ENCODE data around the gene VCL. TPM values are rescaled to one million over a fixed set of nuclear protein-coding genes. Genes with fewer than 3 reads are reported as not detected.

The VCL gene
- total RNA-seq, 2 donors from 2014 or later = 346 to 348 TPM

- no peaks in the 10 kb centered on the region for H3K9me3 ChIP-seq
- H3K4me3 ChIP-seq = no peak overlapping the region
- DNase-seq (ENCODE audit: low spot score) = no peak
- peaks cover 69% of the 10 kb centered on the region for H3K36me3 ChIP-seq
- no peak for TF ChIP-seq CTCF (IDR thresholded peaks at IDR 0.05)
- H3K27me3 ChIP-seq (replicated peaks; ENCODE audit: insufficient read depth) = no peaks in the 10 kb centered on the region
- H3K27ac ChIP-seq = no peak overlapping the region
- no peak for ATAC-seq (ENCODE audit: insufficient number of reproducible peaks, low FRiP score, low read depth)
- peaks cover 0 to 9% of the 10 kb centered on the region in 2 donors for H3K4me1 ChIP-seq (ENCODE audit: control insufficient read depth in 1 of 2, low read depth in 2 of 2)
Observed at GRCh38 chr10:74099420-74099819, 101.5 kb downstream of the VCL start.

- H3K4me3 ChIP-seq = no peak overlapping the region
- no peaks in the 10 kb centered on the region for H3K9me3 ChIP-seq
- H3K27ac ChIP-seq = no peak overlapping the region
- DNase-seq (ENCODE audit: low spot score) = no peak
- H3K4me1 ChIP-seq (ENCODE audit: control insufficient read depth in 1 of 2, low read depth in 2 of 2) = peaks cover 0 to 9% of the 10 kb centered on the region in 2 donors
- H3K36me3 ChIP-seq = peaks cover 69% of the 10 kb centered on the region
- H3K27me3 ChIP-seq (replicated peaks; ENCODE audit: insufficient read depth) = no peaks in the 10 kb centered on the region
- ATAC-seq (ENCODE audit: insufficient number of reproducible peaks, low FRiP score, low read depth) = no peak
- TF ChIP-seq CTCF (IDR thresholded peaks at IDR 0.05) = no peak
Observed at GRCh38 chr10:74099836-74100235, 101.9 kb downstream of the VCL start.

GRCh38 chr10:74103560-74104258 is 105.8 kb downstream of the VCL start:
- H3K4me3 ChIP-seq = no peak overlapping the region
- DNase-seq (ENCODE audit: low spot score) (no peak), ATAC-seq (ENCODE audit: insufficient number of reproducible peaks, low FRiP score, low read depth) (no peak)
- H3K27me3 ChIP-seq (replicated peaks; ENCODE audit: insufficient read depth) = no peaks in the 10 kb centered on the region
- peak; percentile 9 for TF ChIP-seq CTCF (IDR thresholded peaks at IDR 0.05)
- peaks cover 0 to 9% of the 10 kb centered on the region in 2 donors for H3K4me1 ChIP-seq (ENCODE audit: control insufficient read depth in 1 of 2, low read depth in 2 of 2)
- no peak overlapping the region for H3K27ac ChIP-seq
- peaks cover 67% of the 10 kb centered on the region for H3K36me3 ChIP-seq
- no peaks in the 10 kb centered on the region for H3K9me3 ChIP-seq

- H3K27ac ChIP-seq = no peak overlapping the region
- no peak for DNase-seq (ENCODE audit: low spot score)
- H3K27me3 ChIP-seq (replicated peaks; ENCODE audit: insufficient read depth) = no peaks in the 10 kb centered on the region
- ATAC-seq (ENCODE audit: insufficient number of reproducible peaks, low FRiP score, low read depth) = no peak
- peaks cover 66% of the 10 kb centered on the region for H3K36me3 ChIP-seq
- peaks cover 0 to 13% of the 10 kb centered on the region in 2 donors for H3K4me1 ChIP-seq (ENCODE audit: control insufficient read depth in 1 of 2, low read depth in 2 of 2)
- no peak for TF ChIP-seq CTCF (IDR thresholded peaks at IDR 0.05)
- no peaks in the 10 kb centered on the region for H3K9me3 ChIP-seq
- no peak overlapping the region for H3K4me3 ChIP-seq
Observed at GRCh38 chr10:74104480-74104879, 106.6 kb downstream of the VCL start.

- Histone ChIP-seq H3K27ac (no peak overlapping the region), H3K9me3 (no peaks in the 10 kb centered on the region), H3K4me1 (ENCODE audit: control insufficient read depth in 1 of 2, low read depth in 2 of 2) (peaks cover 0 to 18% of the 10 kb centered on the region in 2 donors), H3K36me3 (peaks cover 69% of the 10 kb centered on the region), H3K27me3 (replicated peaks; ENCODE audit: insufficient read depth) (no peaks in the 10 kb centered on the region), H3K4me3 (no peak overlapping the region)
- DNase-seq (ENCODE audit: low spot score) (no peak), ATAC-seq (ENCODE audit: insufficient number of reproducible peaks, low FRiP score, low read depth) (no peak)
- no peak for TF ChIP-seq CTCF (IDR thresholded peaks at IDR 0.05)
Observed at GRCh38 chr10:74104996-74105395, 107.1 kb downstream of the VCL start.
